Upper lobe of right lung (tissue), 1 donor: ENCODE results near the gene UBE2S. TPM values are rescaled to one million over a fixed set of nuclear protein-coding genes. Genes with fewer than 3 reads are reported as not detected.
A peak's percentile ranks its signal among the peaks of the same experiment; 100 is the strongest.

ENCODE experiments used
- ATAC-seq: fragments of 200-7000 bp; cut with Tn5 transposase; one replicate; pipeline ENCODE4 v1.9.1; 2020; ENCODE audit warnings: mild to moderate bottlenecking, moderate library complexity
- DNase-seq: peaks from one replicate; pipeline ENCODE4 v3.0.0-alpha.2; 2020
- H3K27ac ChIP-seq: fragments of 200-600 bp; one replicate; pipeline ENCODE4 v1.8.0; 2022
- H3K27me3 ChIP-seq: fragments of 200-600 bp; one replicate; pipeline ENCODE4 v1.8.0; 2022; ENCODE audit warnings: mild to moderate bottlenecking
- H3K36me3 ChIP-seq: fragments of 200-600 bp; one replicate; pipeline ENCODE4 v1.8.0; 2022
- H3K4me1 ChIP-seq: fragments of 200-600 bp; one replicate; pipeline ENCODE4 v1.8.0; 2022
- H3K4me3 ChIP-seq: fragments of 200-600 bp; one replicate; pipeline ENCODE4 v1.8.0; 2022; ENCODE audit warnings: mild to moderate bottlenecking
- H3K9me3 ChIP-seq: fragments of 200-600 bp; one replicate; pipeline ENCODE4 v1.8.0; 2022
- intact Hi-C: fragments of 100-400 bp; cut with DNase I; formaldehyde crosslinking; loops from one replicate; pipeline ENCODE4 v1.11.0; 2022
- total RNA-seq: library from RNA; stranded (reverse); fragmentation: NEBNext Ultra II Directional; extraction: Animal tissue kit (Norgen Biotek cat#: 25700); gene quantifications from one replicate; pipeline ENCODE4 v1.2.1, GENCODE V29; 2021
- TF ChIP-seq, protein P1 (sequence below): fragments of 200-600 bp; IDR thresholded peaks from one replicate; pipeline ENCODE4 v1.8.0; 2022; ENCODE audit warnings: antibody characterized with exemption
- donor health status: DM: no; HTN: yes; CAD: no; lungs with severe emphysema.

UBE2S gene
- total RNA-seq, 1 donor from 2014 or later = 19.5 TPM

DNA sequence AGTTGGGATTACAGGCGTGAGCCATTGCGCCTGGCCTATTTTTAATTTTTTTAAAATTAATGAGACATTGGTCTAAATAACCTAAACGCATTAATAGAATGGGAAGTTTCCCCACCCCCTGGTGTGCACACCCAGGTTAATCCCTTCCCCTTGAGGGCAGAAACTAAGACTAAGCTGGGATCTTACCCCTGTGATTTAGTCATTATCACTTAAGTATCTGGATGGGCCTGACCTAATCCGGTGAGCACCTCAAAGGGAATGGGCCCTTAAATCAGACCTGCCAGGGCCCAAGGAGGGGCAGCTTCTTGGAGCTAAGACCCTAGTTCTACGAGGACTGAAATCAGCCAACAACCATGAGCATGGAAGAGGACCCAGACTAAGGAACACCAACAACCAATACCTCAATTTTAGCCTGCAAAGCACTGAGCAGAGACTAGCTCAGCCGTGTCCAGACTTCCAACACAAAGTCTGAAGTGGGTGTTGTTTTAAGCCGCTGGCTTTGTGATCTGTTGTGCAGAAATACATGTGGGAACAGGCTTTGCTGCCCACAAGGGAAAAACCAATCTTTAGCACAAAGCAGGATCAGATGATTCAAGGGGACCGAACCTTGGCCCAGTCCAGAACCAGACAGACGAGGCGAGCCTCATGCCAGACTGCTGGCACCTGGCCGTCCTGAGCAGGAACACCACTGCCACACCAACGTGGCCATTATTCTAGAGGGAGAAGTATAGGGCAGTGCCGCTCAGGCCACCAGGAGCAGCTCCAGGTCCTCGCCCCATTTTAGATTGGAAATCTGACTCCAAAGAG, 7.1 kb downstream of the UBE2S start:
- Histone ChIP-seq H3K27me3 (no peaks in the 10 kb centered on the region), H3K4me1 (peaks cover under 1% of the 10 kb centered on the region), H3K9me3 (no peaks in the 10 kb centered on the region), H3K4me3 (no peak overlapping the region), H3K27ac (no peak overlapping the region), H3K36me3 (peaks cover 33% of the 10 kb centered on the region)
- TF ChIP-seq, protein P1, sequence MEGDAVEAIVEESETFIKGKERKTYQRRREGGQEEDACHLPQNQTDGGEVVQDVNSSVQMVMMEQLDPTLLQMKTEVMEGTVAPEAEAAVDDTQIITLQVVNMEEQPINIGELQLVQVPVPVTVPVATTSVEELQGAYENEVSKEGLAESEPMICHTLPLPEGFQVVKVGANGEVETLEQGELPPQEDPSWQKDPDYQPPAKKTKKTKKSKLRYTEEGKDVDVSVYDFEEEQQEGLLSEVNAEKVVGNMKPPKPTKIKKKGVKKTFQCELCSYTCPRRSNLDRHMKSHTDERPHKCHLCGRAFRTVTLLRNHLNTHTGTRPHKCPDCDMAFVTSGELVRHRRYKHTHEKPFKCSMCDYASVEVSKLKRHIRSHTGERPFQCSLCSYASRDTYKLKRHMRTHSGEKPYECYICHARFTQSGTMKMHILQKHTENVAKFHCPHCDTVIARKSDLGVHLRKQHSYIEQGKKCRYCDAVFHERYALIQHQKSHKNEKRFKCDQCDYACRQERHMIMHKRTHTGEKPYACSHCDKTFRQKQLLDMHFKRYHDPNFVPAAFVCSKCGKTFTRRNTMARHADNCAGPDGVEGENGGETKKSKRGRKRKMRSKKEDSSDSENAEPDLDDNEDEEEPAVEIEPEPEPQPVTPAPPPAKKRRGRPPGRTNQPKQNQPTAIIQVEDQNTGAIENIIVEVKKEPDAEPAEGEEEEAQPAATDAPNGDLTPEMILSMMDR = no peak
- ATAC-seq (no peak), DNase-seq (no peak)
- intact Hi-C loops = no loop called here

DNA sequence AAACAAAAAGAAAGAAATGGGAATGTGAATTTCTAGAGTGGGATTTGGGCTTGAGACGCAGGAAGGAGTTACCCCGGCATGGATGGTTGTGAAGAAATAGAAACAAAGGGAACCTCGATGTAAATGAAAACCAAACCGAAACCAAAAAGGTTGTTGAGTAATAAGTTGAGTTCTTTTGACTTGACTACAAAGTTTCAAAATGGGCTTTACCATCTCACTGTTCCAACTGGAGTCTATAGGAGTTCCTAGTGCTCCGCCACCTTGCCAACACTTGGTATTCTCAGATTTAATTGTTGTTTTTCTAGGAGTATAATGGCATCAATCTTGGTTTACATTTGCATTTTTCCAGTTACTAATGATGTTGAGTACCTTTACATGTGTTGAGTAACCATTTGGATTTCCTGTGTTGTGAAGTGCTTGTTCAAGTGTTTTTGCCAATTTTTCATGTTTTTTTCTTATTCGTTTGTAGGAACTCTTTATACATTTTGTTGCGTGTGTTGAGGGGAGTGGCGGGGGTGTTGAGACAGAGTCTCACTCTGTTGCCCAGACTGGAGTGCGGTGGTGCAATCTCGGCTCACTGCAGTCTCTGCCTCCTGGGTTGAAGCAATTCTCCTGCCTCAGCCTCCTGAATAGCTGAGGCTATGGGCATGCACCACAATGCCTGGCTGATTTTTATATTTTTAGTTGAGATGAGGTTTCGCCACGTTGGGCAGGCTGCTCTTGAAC, 9.2 kb downstream of the UBE2S start:
- intact Hi-C loops = no loop called here
- no peaks in the 10 kb centered on the region for H3K4me1 ChIP-seq
- H3K27ac ChIP-seq = no peak overlapping the region

DNA sequence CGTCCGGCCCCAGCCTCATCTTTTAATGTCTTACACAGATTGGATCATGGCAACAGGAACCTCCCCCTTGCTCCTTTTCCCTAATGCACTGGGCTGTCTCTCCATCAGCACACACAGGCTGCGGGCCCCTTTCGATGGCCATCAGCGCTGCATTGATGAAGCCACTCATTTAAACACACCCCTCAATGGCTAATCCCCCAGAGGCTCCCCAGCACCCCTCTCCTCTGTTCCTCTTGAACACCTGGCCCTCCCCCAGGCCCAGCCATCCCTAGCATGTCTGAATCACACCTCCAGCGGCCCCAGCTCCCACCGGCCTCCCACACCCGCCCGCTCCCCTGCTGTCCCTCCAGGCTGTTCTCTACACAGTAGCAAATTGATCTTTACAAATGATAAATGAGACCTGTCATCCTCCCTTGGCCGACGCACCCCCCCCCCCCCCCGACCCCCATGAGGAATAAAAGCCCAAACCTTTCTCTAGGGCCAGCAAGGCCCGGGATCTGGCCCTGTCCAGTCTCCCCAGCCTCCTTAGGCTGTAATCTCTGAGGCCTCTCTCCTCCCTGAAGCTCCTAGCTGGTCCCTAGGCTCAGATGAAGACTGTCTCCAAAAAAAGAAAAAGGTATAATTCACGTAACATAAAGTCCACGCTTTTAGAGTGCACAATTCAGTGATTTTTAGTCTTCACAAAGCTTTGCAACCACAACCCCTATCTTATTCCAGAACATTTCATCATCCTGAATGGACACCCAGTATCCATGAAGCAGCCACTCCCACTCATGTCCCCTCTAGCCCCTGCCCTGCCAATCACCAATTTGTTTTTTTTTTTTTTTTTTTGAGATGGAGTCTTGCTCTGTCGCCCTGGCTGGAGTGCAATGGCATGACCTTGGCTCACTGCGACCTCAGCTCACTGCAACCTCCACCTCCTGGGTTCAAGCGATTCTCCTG, 14.5 kb downstream of the UBE2S start:
- ATAC-seq = no peak
- Histone ChIP-seq H3K27ac (no peak overlapping the region), H3K27me3 (no peaks in the 10 kb centered on the region), H3K9me3 (no peaks in the 10 kb centered on the region), H3K4me3 (no peak overlapping the region), H3K4me1 (peaks cover 9% of the 10 kb centered on the region), H3K36me3 (peaks cover 30% of the 10 kb centered on the region)
- intact Hi-C loops = no loop called here
- TF ChIP-seq, protein P1 = no peak
- DNase-seq = no peak

More for the DNA sequence above, 9.2 kb downstream of the UBE2S start:
- H3K36me3 ChIP-seq = peaks cover 22% of the 10 kb centered on the region
- H3K4me3 ChIP-seq = no peak overlapping the region
- peak; percentile 59 for ATAC-seq
- H3K27me3 ChIP-seq = no peaks in the 10 kb centered on the region
- TF ChIP-seq, protein P1 = no peak
- peak; percentile 77 for DNase-seq
- no peaks in the 10 kb centered on the region for H3K9me3 ChIP-seq

DNA sequence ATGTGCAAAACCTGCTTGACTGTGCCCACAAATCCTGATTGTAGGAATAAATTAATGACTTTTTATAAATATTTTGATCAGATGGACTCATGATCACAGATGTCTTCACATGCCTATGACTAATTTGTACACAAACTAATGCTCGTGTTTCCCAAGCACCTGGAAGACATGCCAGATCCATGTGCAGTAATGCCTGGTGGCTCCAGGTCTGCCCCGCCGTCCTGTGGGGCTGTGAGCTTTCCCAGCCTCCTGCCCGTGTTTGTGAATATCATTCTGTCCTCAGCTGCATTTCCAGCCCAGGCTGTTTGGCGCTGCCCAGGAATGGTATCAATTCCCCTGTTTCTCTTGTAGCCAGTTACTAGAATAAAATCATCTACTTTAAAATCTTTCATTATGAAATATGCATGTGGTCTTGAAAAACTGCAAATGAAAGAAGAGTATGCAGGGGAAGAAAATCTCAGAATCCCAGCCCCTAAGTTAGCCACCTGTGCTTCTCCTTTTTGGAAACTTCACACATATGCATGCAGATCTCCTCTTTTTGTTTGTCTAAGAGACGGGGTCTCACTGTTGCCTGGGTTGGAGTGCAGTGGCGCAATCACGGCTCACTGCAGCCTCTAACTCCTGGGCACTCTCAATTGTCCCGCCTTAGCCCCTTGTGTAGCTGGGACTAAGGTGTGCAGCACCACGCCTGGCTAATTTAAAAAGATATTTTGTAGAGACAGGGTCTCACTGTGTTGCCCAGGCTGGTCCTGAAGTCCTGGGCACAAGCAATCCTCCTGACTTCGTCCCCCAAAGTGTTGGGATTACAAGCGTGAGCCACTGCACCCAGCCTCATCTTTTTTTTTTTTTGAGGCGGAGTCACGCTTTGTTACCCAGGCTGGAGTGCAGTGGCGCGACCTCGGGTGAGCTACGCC, 15.6 kb downstream of the UBE2S start:
- H3K27ac ChIP-seq = no peak overlapping the region
- no peak for ATAC-seq
- TF ChIP-seq, protein P1 = no peak
- H3K4me1 ChIP-seq = peaks cover 21% of the 10 kb centered on the region
- no peak for DNase-seq
- H3K9me3 ChIP-seq = no peaks in the 10 kb centered on the region
- intact Hi-C loops = no loop called here
- H3K36me3 ChIP-seq = peaks cover 41% of the 10 kb centered on the region
- H3K4me3 ChIP-seq = no peak overlapping the region
- no peaks in the 10 kb centered on the region for H3K27me3 ChIP-seq
